ENCODE data around the gene MRM1. TPM values are rescaled to one million over a fixed set of nuclear protein-coding genes. Genes with fewer than 3 reads are reported as not detected.

Gene MRM1
- total RNA-seq, 4 donors from 2014 or later, result 9.5 to 20.9 (median 11.5) TPM

- in situ Hi-C loops (cut with MboI; ENCODE audit: low pct_ligation_motif_present in 1 of 4, low pct_unique_long_range_greater_than_20kb in 1 of 4, low sequenced_read_pairs in 3 of 4), result loop anchor here in 2 of 4 donors (25.0 kb wide), 2 partner anchors 628 to 778 kb away; partner anchors contain the start of gene C17orf78 (in 2 of the 2)
- peaks cover 0 to 6% (median 4%) of the 10 kb centered on the region in 4 donors for H3K4me1 ChIP-seq
- intact Hi-C loops (cut with DNase I; ENCODE audit: low total_unique reads), result no loop called here
Observed at GRCh38 chr17:36608794-36609497, 7.6 kb downstream of the MRM1 start.

GRCh38 chr17:36609498-36609862 lies 8.1 kb downstream of the MRM1 start:
- TF ChIP-seq POLR2AphosphoS5 (IDR thresholded peaks at IDR 0.05) (no peak), EP300 (IDR thresholded peaks at IDR 0.05; ENCODE audit: low read depth) (no peak), POLR2A (IDR thresholded peaks at IDR 0.05) (no peak)
- TF ChIP-seq, protein P1, sequence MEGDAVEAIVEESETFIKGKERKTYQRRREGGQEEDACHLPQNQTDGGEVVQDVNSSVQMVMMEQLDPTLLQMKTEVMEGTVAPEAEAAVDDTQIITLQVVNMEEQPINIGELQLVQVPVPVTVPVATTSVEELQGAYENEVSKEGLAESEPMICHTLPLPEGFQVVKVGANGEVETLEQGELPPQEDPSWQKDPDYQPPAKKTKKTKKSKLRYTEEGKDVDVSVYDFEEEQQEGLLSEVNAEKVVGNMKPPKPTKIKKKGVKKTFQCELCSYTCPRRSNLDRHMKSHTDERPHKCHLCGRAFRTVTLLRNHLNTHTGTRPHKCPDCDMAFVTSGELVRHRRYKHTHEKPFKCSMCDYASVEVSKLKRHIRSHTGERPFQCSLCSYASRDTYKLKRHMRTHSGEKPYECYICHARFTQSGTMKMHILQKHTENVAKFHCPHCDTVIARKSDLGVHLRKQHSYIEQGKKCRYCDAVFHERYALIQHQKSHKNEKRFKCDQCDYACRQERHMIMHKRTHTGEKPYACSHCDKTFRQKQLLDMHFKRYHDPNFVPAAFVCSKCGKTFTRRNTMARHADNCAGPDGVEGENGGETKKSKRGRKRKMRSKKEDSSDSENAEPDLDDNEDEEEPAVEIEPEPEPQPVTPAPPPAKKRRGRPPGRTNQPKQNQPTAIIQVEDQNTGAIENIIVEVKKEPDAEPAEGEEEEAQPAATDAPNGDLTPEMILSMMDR (IDR thresholded peaks at IDR 0.05), result no peak
- Histone ChIP-seq H3K9me3 (no peaks in the 10 kb centered on the region), H3K36me3 (no peaks in the 10 kb centered on the region), H3K4me1 (peaks cover 0 to 6% (median 3%) of the 10 kb centered on the region in 4 donors), H3K4me3 (no peak overlapping the region), H3K27ac (no peak overlapping the region), H3K27me3 (peaks cover 7% of the 10 kb centered on the region)
- WGBS, 2 donors (ENCODE audit: low coverage in 1 of 2), result 79% methylated on average over 7 of the region's 7 CpGs; no CpG with 5 or more reads in 1 of the 2 donors
- intact Hi-C loops (cut with DNase I; ENCODE audit: low total_unique reads), result no loop called here
- DNase-seq, result no peak
- in situ Hi-C loops (cut with MboI; ENCODE audit: low pct_ligation_motif_present in 1 of 4, low pct_unique_long_range_greater_than_20kb in 1 of 4, low sequenced_read_pairs in 3 of 4), result loop anchor here in 2 of 4 donors (25.0 kb wide), 2 partner anchors 628 to 778 kb away; partner anchors contain the start of gene C17orf78 (in 2 of the 2)

More at GRCh38 chr17:36608794-36609497, 7.6 kb downstream of the MRM1 start:
- peak; percentile 30 for DNase-seq
- no peaks in the 10 kb centered on the region for H3K9me3 ChIP-seq
- H3K27me3 ChIP-seq, result peaks cover 2% of the 10 kb centered on the region
- no peak overlapping the region for H3K4me3 ChIP-seq
- WGBS, 2 donors (ENCODE audit: low coverage in 1 of 2), result 47% methylated on average over 24 of the region's 24 CpGs; no CpG with 5 or more reads in 1 of the 2 donors
- H3K36me3 ChIP-seq, result no peaks in the 10 kb centered on the region
- no peak for TF ChIP-seq POLR2AphosphoS5 (IDR thresholded peaks at IDR 0.05)
- no peak for TF ChIP-seq POLR2A (IDR thresholded peaks at IDR 0.05)
- TF ChIP-seq, protein P1 (IDR thresholded peaks at IDR 0.05), result peak in 3 of 5 experiments; percentile 15 to 48 (median 30)
- TF ChIP-seq EP300 (IDR thresholded peaks at IDR 0.05; ENCODE audit: low read depth), result no peak
- no peak overlapping the region for H3K27ac ChIP-seq

- no peak overlapping the region for H3K4me3 ChIP-seq
- H3K27ac ChIP-seq, result no peak overlapping the region
- intact Hi-C loops (cut with DNase I; ENCODE audit: low total_unique reads), result no loop called here
- in situ Hi-C loops (cut with MboI; ENCODE audit: low pct_ligation_motif_present in 1 of 4, low pct_unique_long_range_greater_than_20kb in 1 of 4, low sequenced_read_pairs in 3 of 4), result loop anchor here in 2 of 4 donors (10.0 to 25.0 kb wide), 3 partner anchors 444 to 777 kb away; partner anchors contain the start of gene C17orf78 (in 2 of the 2)
- no peaks in the 10 kb centered on the region for H3K36me3 ChIP-seq
- DNase-seq, result no peak
- peaks cover 0 to 6% (median 3%) of the 10 kb centered on the region in 4 donors for H3K4me1 ChIP-seq
- TF ChIP-seq POLR2A (IDR thresholded peaks at IDR 0.05) (no peak), EP300 (IDR thresholded peaks at IDR 0.05; ENCODE audit: low read depth) (no peak)
- TF ChIP-seq, protein P1 (IDR thresholded peaks at IDR 0.05), result no peak
- no peaks in the 10 kb centered on the region for H3K9me3 ChIP-seq
- peaks cover 11% of the 10 kb centered on the region for H3K27me3 ChIP-seq
- WGBS, 2 donors (ENCODE audit: low coverage in 1 of 2), result 90% methylated on average over 6 of the region's 6 CpGs; no CpG with 5 or more reads in 1 of the 2 donors
Observed at GRCh38 chr17:36610474-36610873, 9.1 kb downstream of the MRM1 start.

- Histone ChIP-seq H3K27ac (no peak overlapping the region), H3K36me3 (no peaks in the 10 kb centered on the region), H3K27me3 (peaks cover 11% of the 10 kb centered on the region), H3K9me3 (no peaks in the 10 kb centered on the region), H3K4me3 (no peak overlapping the region), H3K4me1 (peaks cover 0 to 6% (median 3%) of the 10 kb centered on the region in 4 donors)
- intact Hi-C loops (cut with DNase I; ENCODE audit: low total_unique reads), result no loop called here
- TF ChIP-seq, protein P1 (IDR thresholded peaks at IDR 0.05), result no peak
- in situ Hi-C loops (cut with MboI; ENCODE audit: low pct_ligation_motif_present in 1 of 4, low pct_unique_long_range_greater_than_20kb in 1 of 4, low sequenced_read_pairs in 3 of 4), result loop anchor here in 2 of 4 donors (10.0 to 25.0 kb wide), 3 partner anchors 443 to 776 kb away; partner anchors contain the start of gene C17orf78 (in 2 of the 2)
- WGBS, 2 donors (ENCODE audit: low coverage in 1 of 2), result 65 to 85% methylated on average over 5 to 8 of the region's 9 CpGs
- no peak for DNase-seq
Observed at GRCh38 chr17:36611345-36612072, 10.1 kb downstream of the MRM1 start.

All from transverse colon (tissue), 4 donors.